ENCODE data around the gene APEH.

- TF ChIP-seq CTCF (IDR thresholded peaks at IDR 0.05) (no peak), TP53 (CRISPR knock-in tag; IDR thresholded peaks at IDR 0.05) (no peak)
Measured at GRCh38 chr3:49657208-49657915, 16.8 kb upstream of the APEH start.
